ENCODE results near the gene WDR81.

Gene WDR81

GRCh38 chr17:1710807-1711553, 13.5 kb upstream of the WDR81 start:
- ATAC-seq, result no peak
- TF ChIP-seq GLIS3 (CRISPR knock-in tag; IDR thresholded peaks at IDR 0.05) (0 out of 2 replicates have a peak, but pooled peaks have one; percentile 17), ZNF565 (CRISPR knock-in tag; conservative IDR thresholded peaks at IDR 0.05; ENCODE audit: low read depth) (no peak), PATZ1 (CRISPR knock-in tag; IDR thresholded peaks at IDR 0.05; ENCODE audit: borderline replicate concordance) (0 out of 2 replicates have a peak, but pooled peaks have one; percentile 56), ZNF8 (CRISPR knock-in tag; IDR thresholded peaks at IDR 0.05) (no peak)

GRCh38 chr17:1711804-1712203, 12.7 kb upstream of the WDR81 start:
- ATAC-seq, result no peak
- no peak for TF ChIP-seq ZC3H10 (CRISPR knock-in tag; IDR thresholded peaks at IDR 0.05)
- TF ChIP-seq ISL1 (CRISPR knock-in tag; IDR thresholded peaks at IDR 0.05), result no peak
- TF ChIP-seq ESRRG (CRISPR knock-in tag; IDR thresholded peaks at IDR 0.05), result no peak
- TF ChIP-seq OSR1 (CRISPR knock-in tag; IDR thresholded peaks at IDR 0.05), result no peak
- no peak for TF ChIP-seq PPARA (CRISPR knock-in tag; IDR thresholded peaks at IDR 0.05; ENCODE audit: borderline replicate concordance)
- TF ChIP-seq, protein P1, sequence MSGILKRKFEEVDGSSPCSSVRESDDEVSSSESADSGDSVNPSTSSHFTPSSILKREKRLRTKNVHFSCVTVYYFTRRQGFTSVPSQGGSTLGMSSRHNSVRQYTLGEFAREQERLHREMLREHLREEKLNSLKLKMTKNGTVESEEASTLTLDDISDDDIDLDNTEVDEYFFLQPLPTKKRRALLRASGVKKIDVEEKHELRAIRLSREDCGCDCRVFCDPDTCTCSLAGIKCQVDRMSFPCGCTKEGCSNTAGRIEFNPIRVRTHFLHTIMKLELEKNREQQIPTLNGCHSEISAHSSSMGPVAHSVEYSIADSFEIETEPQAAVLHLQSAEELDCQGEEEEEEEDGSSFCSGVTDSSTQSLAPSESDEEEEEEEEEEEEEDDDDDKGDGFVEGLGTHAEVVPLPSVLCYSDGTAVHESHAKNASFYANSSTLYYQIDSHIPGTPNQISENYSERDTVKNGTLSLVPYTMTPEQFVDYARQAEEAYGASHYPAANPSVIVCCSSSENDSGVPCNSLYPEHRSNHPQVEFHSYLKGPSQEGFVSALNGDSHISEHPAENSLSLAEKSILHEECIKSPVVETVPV (CRISPR knock-in tag; IDR thresholded peaks at IDR 0.05), result no peak
- TF ChIP-seq CSDC2 (CRISPR knock-in tag; IDR thresholded peaks at IDR 0.05), result no peak
- no peak for TF ChIP-seq ZNF565 (CRISPR knock-in tag; conservative IDR thresholded peaks at IDR 0.05; ENCODE audit: low read depth)
- no peak for TF ChIP-seq SNAI2 (CRISPR knock-in tag; IDR thresholded peaks at IDR 0.05)
- TF ChIP-seq ARNTL (CRISPR knock-in tag; IDR thresholded peaks at IDR 0.05; ENCODE audit: borderline replicate concordance, low read depth), result no peak
- TF ChIP-seq BACH2 (CRISPR knock-in tag; IDR thresholded peaks at IDR 0.05; ENCODE audit: borderline replicate concordance), result no peak
- TF ChIP-seq ZFP30 (CRISPR knock-in tag; IDR thresholded peaks at IDR 0.05), result no peak
- no peak for TF ChIP-seq ZFP3 (CRISPR knock-in tag; IDR thresholded peaks at IDR 0.05)
- no peak for TF ChIP-seq RARB (CRISPR knock-in tag; IDR thresholded peaks at IDR 0.05)
- TF ChIP-seq TOX (CRISPR knock-in tag; IDR thresholded peaks at IDR 0.05; ENCODE audit: borderline replicate concordance), result no peak
- TF ChIP-seq ZNF70 (CRISPR knock-in tag; IDR thresholded peaks at IDR 0.05), result no peak
- no peak for TF ChIP-seq GLIS3 (CRISPR knock-in tag; IDR thresholded peaks at IDR 0.05)
- no peak for TF ChIP-seq ZNF8 (CRISPR knock-in tag; IDR thresholded peaks at IDR 0.05)
- no peak for TF ChIP-seq TSHZ2 (CRISPR knock-in tag; IDR thresholded peaks at IDR 0.05)
- TF ChIP-seq TCF4 (CRISPR knock-in tag; IDR thresholded peaks at IDR 0.05; ENCODE audit: borderline replicate concordance), result no peak

DNA sequence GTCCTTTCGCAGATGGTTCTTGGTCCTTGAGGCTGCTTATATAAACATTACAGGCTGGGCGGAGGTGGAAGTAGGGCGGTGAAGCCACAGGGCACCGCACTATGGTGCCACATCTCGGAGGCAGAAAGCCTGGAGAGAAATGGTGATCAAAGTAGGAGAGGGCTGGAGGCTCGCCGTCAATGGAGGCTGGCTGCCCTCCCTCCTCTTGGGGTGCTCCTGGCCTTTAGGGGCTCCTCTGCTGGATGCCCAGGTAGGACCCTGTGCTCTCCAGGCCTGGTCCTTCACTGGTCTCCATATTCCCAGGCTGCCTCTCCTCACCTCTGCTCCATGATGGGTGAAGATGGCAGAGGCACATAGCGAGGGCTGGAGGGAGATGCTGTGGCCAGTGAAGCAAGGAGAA, 12.2 kb upstream of the WDR81 start:
- no peak for TF ChIP-seq PPARA (CRISPR knock-in tag; IDR thresholded peaks at IDR 0.05; ENCODE audit: borderline replicate concordance)
- no peak for TF ChIP-seq OSR1 (CRISPR knock-in tag; IDR thresholded peaks at IDR 0.05)
- TF ChIP-seq ZFP3 (CRISPR knock-in tag; IDR thresholded peaks at IDR 0.05), result no peak
- TF ChIP-seq TOX (CRISPR knock-in tag; IDR thresholded peaks at IDR 0.05; ENCODE audit: borderline replicate concordance), result no peak
- no peak for TF ChIP-seq CSDC2 (CRISPR knock-in tag; IDR thresholded peaks at IDR 0.05)
- TF ChIP-seq TCF4 (CRISPR knock-in tag; IDR thresholded peaks at IDR 0.05; ENCODE audit: borderline replicate concordance), result no peak
- TF ChIP-seq RARB (CRISPR knock-in tag; IDR thresholded peaks at IDR 0.05), result no peak
- no peak for TF ChIP-seq ESRRG (CRISPR knock-in tag; IDR thresholded peaks at IDR 0.05)
- TF ChIP-seq, protein P2, sequence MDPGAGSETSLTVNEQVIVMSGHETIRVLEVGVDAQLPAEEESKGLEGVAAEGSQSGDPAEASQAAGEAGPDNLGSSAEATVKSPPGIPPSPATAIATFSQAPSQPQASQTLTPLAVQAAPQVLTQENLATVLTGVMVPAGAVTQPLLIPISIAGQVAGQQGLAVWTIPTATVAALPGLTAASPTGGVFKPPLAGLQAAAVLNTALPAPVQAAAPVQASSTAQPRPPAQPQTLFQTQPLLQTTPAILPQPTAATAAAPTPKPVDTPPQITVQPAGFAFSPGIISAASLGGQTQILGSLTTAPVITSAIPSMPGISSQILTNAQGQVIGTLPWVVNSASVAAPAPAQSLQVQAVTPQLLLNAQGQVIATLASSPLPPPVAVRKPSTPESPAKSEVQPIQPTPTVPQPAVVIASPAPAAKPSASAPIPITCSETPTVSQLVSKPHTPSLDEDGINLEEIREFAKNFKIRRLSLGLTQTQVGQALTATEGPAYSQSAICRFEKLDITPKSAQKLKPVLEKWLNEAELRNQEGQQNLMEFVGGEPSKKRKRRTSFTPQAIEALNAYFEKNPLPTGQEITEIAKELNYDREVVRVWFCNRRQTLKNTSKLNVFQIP (CRISPR knock-in tag; IDR thresholded peaks at IDR 0.05; ENCODE audit: borderline replicate concordance, low read depth), result no peak
- no peak for TF ChIP-seq ZC3H10 (CRISPR knock-in tag; IDR thresholded peaks at IDR 0.05)
- no peak for TF ChIP-seq ARNTL (CRISPR knock-in tag; IDR thresholded peaks at IDR 0.05; ENCODE audit: borderline replicate concordance, low read depth)
- TF ChIP-seq BACH2 (CRISPR knock-in tag; IDR thresholded peaks at IDR 0.05; ENCODE audit: borderline replicate concordance), result no peak
- ATAC-seq, result no peak

Data from SK-N-SH treated with all-trans-retinoic acid at 6 μM for 48 hours (cell line).